ENCODE measurements around the gene PGAM5.
"Not testable (repeated sequence)": the region's sequence is repeated elsewhere in the genome, so short reads cannot be mapped to it uniquely, and the experiment has no call there.

Gene PGAM5

GRCh38 chr12:132689227-132689626 lies 21.4 kb upstream of the PGAM5 start:
- no peak for DNase-seq

DNA sequence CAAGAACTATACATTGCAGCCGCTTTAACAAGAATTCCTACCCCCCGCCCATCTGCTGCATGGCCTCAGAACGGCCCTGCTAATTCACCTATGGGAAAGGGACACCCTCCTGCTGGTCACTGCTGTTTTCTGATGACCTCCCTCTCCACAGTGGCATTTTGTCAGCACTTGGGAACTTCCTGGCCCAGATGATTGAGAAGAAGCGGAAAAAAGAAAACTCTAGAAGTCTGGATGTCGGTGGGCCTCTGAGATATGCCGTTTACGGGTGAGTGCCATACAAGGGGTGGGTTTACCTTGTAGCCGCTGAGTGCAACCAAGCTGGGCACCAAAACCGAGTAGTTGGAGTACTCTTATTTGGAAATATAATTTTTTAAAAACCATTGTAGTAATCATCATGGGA lies 20.5 kb upstream of the PGAM5 start:
- no peak for DNase-seq

GRCh38 chr12:132692030-132692429 lies 18.6 kb upstream of the PGAM5 start:
- not testable (repeated sequence) for DNase-seq

- DNase-seq, result not testable (repeated sequence)
Measured at GRCh38 chr12:132694888-132695287, 15.8 kb upstream of the PGAM5 start.

- DNase-seq, result no peak
Measured at GRCh38 chr12:132695431-132695830, 15.2 kb upstream of the PGAM5 start.

DNA sequence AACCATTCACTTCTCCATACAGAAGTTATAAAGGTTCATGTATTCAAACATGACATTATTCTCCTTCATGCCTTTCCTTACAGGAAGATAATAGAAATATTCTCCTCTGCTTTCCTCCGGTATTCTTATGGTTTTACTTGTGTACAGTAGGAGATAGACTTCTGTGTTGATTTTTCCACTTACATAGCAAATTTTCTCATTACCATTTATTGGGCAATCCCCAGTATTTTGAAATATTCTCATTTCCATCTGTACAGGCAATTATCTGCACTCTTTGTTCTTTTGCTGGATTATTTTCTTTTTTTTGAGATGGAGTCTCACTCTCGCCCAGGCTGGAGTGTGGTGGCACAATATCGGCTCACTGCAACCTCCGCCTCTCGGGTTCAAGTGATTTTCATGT lies 12.3 kb upstream of the PGAM5 start:
- no peak for DNase-seq

GRCh38 chr12:132700212-132700822 lies 10.3 kb upstream of the PGAM5 start:
- DNase-seq, result no peak

GRCh38 chr12:132702640-132703039 lies 8.0 kb upstream of the PGAM5 start:
- no peak for DNase-seq

DNA sequence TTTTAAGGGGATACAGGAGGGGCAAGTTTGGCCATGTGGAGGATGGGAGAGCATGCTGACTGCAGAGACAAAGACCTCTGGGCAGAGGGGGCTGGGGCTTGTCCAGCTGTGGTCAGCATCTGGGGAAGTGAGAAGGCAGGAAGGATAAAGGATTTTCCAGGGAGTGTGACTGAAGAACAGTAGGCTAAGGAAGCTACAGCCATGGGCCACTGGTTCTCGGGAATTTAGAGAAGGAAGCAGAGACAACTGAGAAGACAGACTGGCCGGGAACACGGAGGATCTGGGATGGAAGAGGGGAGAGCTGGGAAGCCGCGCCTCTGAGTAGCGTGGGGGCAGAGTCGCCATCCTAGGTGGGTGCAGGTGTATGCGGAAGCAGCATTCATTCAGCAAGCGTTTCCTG lies 7.0 kb upstream of the PGAM5 start:
- DNase-seq, result no peak

DNA sequence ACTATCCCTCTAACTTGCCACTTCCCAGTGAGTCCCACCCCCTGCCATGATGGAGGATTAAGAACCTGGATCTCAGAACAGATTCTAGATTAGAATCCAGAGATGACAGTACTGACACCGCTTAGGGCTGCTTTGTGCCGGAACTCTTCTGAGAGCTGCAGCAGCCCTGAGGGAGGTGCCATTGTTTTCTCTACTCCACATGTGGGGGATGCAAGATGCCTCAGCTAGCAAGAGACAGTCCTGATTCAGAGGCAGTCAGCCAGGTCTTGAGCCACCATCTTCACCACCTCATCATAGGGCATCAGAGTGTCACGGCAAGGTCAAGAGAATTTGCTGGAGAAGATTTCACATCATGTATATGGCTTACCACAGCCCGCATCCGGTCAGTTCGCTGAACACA lies 3.4 kb upstream of the PGAM5 start:
- DNase-seq, result no peak

DNA sequence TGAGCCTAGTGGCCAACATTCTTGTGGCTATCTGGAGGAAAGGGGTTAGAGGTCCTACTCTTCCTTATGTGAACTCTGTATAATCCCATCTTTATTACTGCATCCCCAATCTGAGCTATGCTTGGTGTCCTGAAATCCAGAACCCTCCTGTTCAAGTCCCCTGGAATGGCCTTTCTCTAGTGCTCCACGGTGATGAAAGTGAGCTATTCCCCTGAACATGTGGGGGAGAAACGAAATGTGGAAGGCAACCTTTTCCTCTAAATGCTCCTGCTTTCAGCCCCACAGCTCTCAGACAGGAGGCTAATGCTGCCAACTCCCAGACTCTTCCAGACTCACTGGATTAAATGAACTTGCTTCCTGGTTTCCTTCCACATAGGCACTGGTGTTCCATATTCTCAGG lies 2.5 kb upstream of the PGAM5 start:
- DNase-seq, result no peak

DNA sequence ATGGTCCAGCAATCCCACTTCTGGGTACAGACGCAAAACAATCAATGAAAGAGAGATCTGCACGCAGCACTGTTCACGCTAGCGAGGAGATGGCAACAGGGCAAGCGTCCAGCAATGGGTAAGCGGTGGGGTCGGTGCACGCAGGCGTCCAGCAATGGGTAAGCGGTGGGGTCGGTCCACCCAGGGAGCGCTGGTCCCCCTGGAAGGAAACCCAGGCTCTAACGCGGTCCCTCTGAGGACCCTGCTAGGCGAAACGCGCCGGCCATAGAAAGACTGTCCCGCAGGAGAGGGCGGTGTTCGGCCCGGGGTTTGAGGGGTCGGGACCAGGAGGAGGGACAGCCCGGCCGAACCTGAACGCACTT lies 618 bp upstream of the PGAM5 start:
- DNase-seq, result no peak

DNA sequence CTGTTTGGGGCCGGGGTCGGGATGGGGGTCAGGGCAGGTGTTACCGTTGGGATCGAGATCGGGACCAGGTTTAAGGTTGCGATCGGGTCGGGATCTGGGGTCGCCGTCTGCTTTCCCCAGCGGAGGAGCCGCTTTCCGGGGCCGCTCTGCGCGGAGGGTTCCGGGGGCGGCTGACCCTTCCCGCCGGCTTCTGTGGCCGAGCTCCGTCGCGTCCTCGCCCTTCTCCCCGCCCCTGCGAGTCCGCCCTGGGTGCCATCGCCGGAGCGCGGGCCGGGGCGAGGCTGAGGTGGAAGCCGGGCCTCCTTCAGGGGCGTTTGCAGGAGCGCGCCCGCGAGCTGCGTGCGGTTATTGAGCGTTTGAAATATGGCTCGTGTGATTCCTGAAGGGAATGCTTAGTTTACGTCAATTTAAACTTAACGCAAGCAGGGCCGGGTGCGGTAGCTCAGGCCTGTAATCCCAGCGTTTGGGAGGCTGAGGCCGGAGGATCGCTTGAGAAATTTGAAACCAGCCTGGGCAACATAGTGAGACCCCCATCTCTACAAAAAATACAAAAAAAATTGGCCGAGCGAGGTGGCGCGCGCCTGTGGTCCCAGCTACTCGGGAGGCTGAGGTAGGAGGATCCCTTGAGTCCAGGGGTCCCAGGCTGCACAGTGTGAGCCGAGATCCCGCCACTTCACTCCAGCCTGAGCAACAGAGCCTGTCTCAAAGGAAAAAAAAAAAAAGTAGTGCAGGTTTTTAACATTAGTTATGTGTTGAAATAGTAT lies 620 bp downstream of the PGAM5 start:
- peak; percentile 66 for DNase-seq

- no peak for DNase-seq
Measured at GRCh38 chr12:132713123-132713522, 2.5 kb downstream of the PGAM5 start.

- no peak for DNase-seq
Measured at GRCh38 chr12:132715874-132716273, 5.2 kb downstream of the PGAM5 start.

DNA sequence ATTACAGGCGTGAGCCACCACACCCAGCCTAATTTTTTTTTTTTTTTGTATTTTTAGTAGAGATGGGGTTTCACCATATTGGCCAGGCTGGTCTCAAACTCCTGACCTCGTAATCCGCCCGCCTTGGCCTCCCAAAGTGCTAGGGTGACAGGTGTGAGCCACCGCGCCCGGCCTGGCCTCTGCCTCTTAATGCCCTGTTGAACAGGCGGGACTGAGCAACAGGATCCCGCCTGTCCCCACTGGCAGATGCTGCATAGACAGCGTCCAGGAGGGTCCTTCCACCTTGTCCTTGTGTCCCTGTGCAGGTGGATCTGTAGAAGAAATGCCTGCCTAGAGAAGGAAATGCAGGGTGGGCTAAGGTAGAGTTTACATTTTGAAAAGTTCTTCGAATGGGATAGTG lies 5.7 kb downstream of the PGAM5 start:
- no peak for DNase-seq

GRCh38 chr12:132717011-132717410 lies 6.4 kb downstream of the PGAM5 start:
- no peak for DNase-seq

GRCh38 chr12:132717531-132718387 lies 7.1 kb downstream of the PGAM5 start:
- DNase-seq, result peak; percentile 32

- DNase-seq, result no peak
Measured at GRCh38 chr12:132718644-132719043, 8.0 kb downstream of the PGAM5 start.

DNA sequence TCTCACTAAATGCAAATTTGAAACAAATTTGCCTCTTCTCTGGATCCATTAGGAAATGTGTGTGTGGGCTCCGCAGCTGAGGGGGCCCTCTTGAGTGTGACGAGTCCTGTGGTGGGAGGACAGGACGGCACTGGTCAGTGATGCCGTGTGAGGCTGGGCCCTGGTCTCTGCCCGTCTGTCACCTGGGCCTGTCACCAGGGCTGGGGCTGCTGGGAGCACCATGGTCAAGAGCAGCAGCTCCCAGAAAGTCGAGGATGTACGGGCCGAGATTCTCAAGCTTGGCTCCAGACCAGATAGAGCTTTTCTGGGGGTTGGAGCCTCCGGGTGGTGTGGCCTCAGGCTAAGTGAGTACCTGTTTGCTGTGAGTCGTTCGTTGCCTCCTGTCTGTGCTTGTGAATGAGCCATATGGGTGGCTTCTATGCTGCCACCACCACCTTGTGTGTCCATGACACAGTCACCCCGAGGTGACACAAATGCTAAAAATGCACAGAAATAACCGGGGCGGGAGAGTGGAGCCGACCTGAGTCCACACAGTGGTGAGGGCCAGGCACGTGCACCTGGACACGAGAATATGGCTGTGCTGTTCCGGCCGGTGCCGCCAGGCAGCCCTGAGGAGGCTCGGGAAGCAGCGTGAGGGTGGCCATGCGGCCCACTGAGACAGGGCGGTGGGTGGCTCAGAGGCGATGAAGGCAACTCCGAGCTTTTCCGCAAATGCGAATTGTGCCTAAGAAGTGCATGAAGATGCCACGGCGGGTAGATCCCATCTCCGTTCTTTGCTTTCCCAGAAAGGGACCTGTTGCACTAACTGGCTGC lies 8.7 kb downstream of the PGAM5 start:
- DNase-seq, result no peak

GRCh38 chr12:132719954-132720324 lies 9.3 kb downstream of the PGAM5 start:
- no peak for DNase-seq

DNA sequence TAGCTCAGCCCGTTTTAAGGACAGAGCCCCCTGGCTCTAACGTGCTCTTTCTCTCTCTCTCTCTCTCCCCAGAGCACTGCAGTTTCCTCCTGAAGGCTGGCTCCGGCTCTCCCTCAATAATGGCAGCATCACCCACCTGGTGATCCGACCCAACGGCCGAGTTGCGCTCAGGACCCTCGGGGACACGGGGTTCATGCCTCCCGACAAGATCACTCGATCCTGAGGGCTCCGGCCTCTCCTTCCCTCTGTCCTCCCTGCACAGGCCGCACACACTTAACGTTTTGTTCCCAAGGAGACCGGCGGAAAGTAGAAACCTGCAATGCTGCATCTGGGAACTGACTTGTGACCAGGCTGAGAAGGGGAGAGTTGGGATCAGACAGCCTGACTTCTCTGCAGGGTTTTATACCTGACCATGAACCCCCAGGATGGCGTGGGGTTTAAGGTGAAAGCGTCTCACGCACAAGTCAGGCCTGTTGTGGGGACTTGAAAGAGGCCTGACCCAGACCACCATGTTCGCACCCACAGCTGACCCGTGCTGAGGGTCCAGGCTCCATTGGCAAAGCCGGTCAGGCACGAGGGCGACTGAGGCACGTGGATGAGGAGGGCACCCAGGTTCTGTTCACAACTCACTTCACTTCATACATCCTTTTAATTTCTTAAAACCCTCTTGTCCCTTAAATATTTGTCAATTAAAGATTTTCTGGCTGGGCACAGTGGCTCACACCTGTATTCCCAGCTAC lies 10.1 kb downstream of the PGAM5 start:
- DNase-seq, result no peak

Measured in hematopoietic multipotent progenitor cell treated with erythropoietin and hydrocortisone succinate and interleukin-3 and kit ligand, for 4 days (in vitro differentiated cells).